Testis (tissue), 3 donors: ENCODE results near the gene RNGTT. TPM values are rescaled to one million over a fixed set of nuclear protein-coding genes. Genes with fewer than 3 reads are reported as not detected.

ENCODE experiments used
- DNase-seq: peaks from one replicate; pipeline ENCODE4 v3.0.0-alpha.2; 2019
- H3K27ac ChIP-seq, 2 donors: fragments of 200-600 bp; sonication (generic); one replicate each; pipeline ENCODE4 v1.5.1; 2019
- H3K27me3 ChIP-seq: fragments of 200-600 bp; sonication (generic); one replicate; pipeline ENCODE4 v1.5.1; 2019
- H3K36me3 ChIP-seq: fragments of 200-600 bp; sonication (generic); one replicate; pipeline ENCODE4 v1.5.1; 2017; ENCODE audit warnings: low read depth; ENCODE audit errors: missing control alignments
- H3K4me1 ChIP-seq: fragments of 200-600 bp; sonication (generic); one replicate; pipeline ENCODE4 v1.5.1; 2019
- H3K4me3 ChIP-seq, 2 donors: fragments of 200-600 bp; sonication (generic); one replicate each; pipeline ENCODE4 v1.5.1; 2017 to 2019
- H3K9me3 ChIP-seq: fragments of 200-600 bp; sonication (generic); one replicate; pipeline ENCODE4 v1.5.1; 2017
- CTCF ChIP-seq, 3 experiments: fragments of 450-650 bp in 2 of 3; fragments of 200-600 bp in 1 of 3; sonication (generic) in 1 of 3; IDR thresholded peaks; one replicate each; pipeline ENCODE4 v1.5.1; 2016 to 2019; ENCODE audit warnings: antibody characterized with exemption in 3 of 3, mild to moderate bottlenecking in 2 of 3, moderate library complexity in 1 of 3
- POLR2A ChIP-seq: fragments of 450-650 bp; IDR thresholded peaks from one replicate; pipeline ENCODE4 v1.6.1; 2017; ENCODE audit warnings: antibody characterized with exemption, mild to moderate bottlenecking, moderate library complexity
- WGBS, 2 donors: methylation state at CpG; one replicate each; pipeline ENCODE4 v1.1.5; 2018; 5-methylcytosine and 5-hydroxymethylcytosine counted together
- intact Hi-C: fragments of 100-400 bp; cut with DNase I; formaldehyde crosslinking; loops from one replicate; pipeline ENCODE4 v1.15.1; 2023; ENCODE audit warnings: low total_unique reads
- polyA plus RNA-seq: library from polyadenylated mRNA; stranded (reverse); fragments of 350-450 nt; fragmentation: Illumina TruSeq; extraction: RNeasy Lipid Tissue Mini Kit (QIAGEN cat#74804); gene quantifications from one replicate; pipeline ENCODE4 v1.2.3, GENCODE V29; 2014; ENCODE audit warnings: low read depth, low replicate concordance; ENCODE audit not compliant: insufficient read depth
- total RNA-seq, 2 donors: library from RNA; depleted of rRNA; stranded (reverse); fragments of >200 nt; gene quantifications; one replicate each; pipeline ENCODE4 v1.2.3, GENCODE V29; 2016

Gene RNGTT
- total and polyA plus RNA-seq, 3 donors from 2014 or later: 19.4 to 27.0 (median 22.1) TPM

GRCh38 chr6:88916615-88917208 is 46.7 kb downstream of the RNGTT start:
- no peaks in the 10 kb centered on the region for H3K9me3 ChIP-seq
- intact Hi-C loops: no loop called here
- H3K36me3 ChIP-seq: no peaks in the 10 kb centered on the region
- WGBS, 2 donors: 35 to 70% methylated on average over 1 of the region's 1 CpG
- no peaks in the 10 kb centered on the region for H3K27me3 ChIP-seq
- no peak overlapping the region for H3K27ac ChIP-seq
- DNase-seq: no peak
- H3K4me1 ChIP-seq: no peaks in the 10 kb centered on the region
- TF ChIP-seq CTCF (IDR thresholded peaks at IDR 0.05): no peak
- TF ChIP-seq POLR2A: no peak
- no peak overlapping the region for H3K4me3 ChIP-seq

GRCh38 chr6:88914895-88915598 is 48.4 kb downstream of the RNGTT start:
- Histone ChIP-seq H3K27ac (no peak overlapping the region), H3K36me3 (no peaks in the 10 kb centered on the region), H3K9me3 (no peaks in the 10 kb centered on the region), H3K4me1 (no peaks in the 10 kb centered on the region), H3K27me3 (no peaks in the 10 kb centered on the region), H3K4me3 (no peak overlapping the region)
- DNase-seq: no peak
- WGBS, 2 donors: 99% methylated on average over 3 of the region's 3 CpGs
- TF ChIP-seq POLR2A (no peak), CTCF (IDR thresholded peaks at IDR 0.05) (no peak)
- intact Hi-C loops: no loop called here

GRCh38 chr6:88914180-88914579 is 49.2 kb downstream of the RNGTT start:
- Histone ChIP-seq H3K4me3 (no peak overlapping the region), H3K27ac (no peak overlapping the region), H3K36me3 (no peaks in the 10 kb centered on the region), H3K4me1 (no peaks in the 10 kb centered on the region), H3K27me3 (no peaks in the 10 kb centered on the region), H3K9me3 (no peaks in the 10 kb centered on the region)
- TF ChIP-seq CTCF (IDR thresholded peaks at IDR 0.05): no peak
- no peak for TF ChIP-seq POLR2A
- intact Hi-C loops: no loop called here
- WGBS, 2 donors: 90 to 96% methylated on average over 4 of the region's 4 CpGs
- DNase-seq: no peak

- H3K4me3 ChIP-seq: no peak overlapping the region
- TF ChIP-seq CTCF (IDR thresholded peaks at IDR 0.05): no peak
- no peak for TF ChIP-seq POLR2A
- no peaks in the 10 kb centered on the region for H3K4me1 ChIP-seq
- no peaks in the 10 kb centered on the region for H3K9me3 ChIP-seq
- H3K27ac ChIP-seq: no peak overlapping the region
- intact Hi-C loops: no loop called here
- 93 to 97% methylated on average over 3 of the region's 3 CpGs for WGBS, 2 donors
- no peak for DNase-seq
- no peaks in the 10 kb centered on the region for H3K27me3 ChIP-seq
- H3K36me3 ChIP-seq: no peaks in the 10 kb centered on the region
These were observed 49.9 kb downstream of the RNGTT start for GRCh38 chr6:88913471-88913870.
